Retinal pigment epithelial cell (primary cell): ENCODE results near the gene MTG1.
"Not testable (repeated sequence)": the region's sequence is repeated elsewhere in the genome, so short reads cannot be mapped to it uniquely, and the experiment has no call there.

Source experiments
- DNase-seq: peaks from one replicate; pipeline ENCODE4 v3.0.0-alpha.2; 2010; ENCODE audit warnings: low read depth
- H3K4me3 ChIP-seq: 2 replicates; pipeline ENCODE4 v1.5.1; 2011; ENCODE audit warnings: mild to moderate bottlenecking, low read length, control low read depth, moderate library complexity
- TF ChIP-seq, protein P1 (sequence below): conservative IDR thresholded peaks from 2 replicates; pipeline ENCODE4 v1.5.1; 2011; ENCODE audit warnings: low read depth, low read length, control low read depth, inconsistent platforms

Gene MTG1

DNA sequence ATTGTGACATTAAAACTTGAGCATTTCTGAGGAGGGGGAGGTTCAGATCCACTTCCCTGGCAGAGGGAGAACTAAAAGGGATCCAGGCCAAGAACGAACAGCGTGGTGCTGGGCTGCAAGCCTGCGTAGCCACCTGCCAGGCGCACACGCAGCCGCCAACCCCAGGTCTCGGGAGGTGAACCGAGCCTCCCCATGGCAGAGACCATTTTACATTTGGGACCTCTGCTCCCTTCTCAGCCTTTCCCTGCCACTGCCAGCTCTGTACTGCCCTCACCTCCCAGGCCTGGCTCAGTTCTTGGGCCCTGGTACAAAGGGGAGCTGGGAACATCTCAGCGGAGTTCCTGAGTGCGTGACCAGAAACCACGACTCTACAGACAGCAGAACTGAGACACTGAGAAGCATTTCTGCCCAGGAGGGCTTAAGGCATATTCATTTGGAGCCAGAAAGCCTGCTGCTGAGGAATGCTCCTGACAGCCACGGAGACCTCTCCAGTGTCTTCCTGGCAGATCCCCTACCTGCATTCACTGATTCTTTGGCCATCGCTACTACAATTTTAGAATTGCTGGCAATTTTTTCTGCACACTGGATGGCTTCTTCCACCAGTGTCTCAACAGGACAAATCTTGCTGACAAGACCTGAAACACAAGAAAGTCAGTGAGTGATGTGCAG lies 28.4 kb upstream of the MTG1 start:
- DNase-seq: no peak
- TF ChIP-seq, protein P1, sequence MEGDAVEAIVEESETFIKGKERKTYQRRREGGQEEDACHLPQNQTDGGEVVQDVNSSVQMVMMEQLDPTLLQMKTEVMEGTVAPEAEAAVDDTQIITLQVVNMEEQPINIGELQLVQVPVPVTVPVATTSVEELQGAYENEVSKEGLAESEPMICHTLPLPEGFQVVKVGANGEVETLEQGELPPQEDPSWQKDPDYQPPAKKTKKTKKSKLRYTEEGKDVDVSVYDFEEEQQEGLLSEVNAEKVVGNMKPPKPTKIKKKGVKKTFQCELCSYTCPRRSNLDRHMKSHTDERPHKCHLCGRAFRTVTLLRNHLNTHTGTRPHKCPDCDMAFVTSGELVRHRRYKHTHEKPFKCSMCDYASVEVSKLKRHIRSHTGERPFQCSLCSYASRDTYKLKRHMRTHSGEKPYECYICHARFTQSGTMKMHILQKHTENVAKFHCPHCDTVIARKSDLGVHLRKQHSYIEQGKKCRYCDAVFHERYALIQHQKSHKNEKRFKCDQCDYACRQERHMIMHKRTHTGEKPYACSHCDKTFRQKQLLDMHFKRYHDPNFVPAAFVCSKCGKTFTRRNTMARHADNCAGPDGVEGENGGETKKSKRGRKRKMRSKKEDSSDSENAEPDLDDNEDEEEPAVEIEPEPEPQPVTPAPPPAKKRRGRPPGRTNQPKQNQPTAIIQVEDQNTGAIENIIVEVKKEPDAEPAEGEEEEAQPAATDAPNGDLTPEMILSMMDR: no peak
- no peak overlapping the region for H3K4me3 ChIP-seq

DNA sequence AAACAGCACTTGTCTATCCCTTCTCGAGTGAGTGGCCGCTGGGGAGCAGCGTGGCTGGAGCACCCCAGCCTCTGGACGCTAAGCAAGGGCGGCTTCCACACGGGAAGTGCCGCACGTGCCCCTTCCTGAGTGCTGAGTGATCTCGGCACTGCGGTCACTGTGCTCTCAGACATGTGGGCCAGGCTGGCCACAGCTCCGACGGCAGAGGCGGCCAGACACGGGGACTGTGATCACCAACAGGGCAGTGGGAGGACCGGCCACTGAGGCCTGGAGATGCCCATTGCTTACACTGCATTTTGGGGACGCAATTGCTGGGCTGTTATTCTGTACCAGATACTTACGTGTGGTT lies 27.9 kb upstream of the MTG1 start:
- TF ChIP-seq, protein P1: no peak
- H3K4me3 ChIP-seq: no peak overlapping the region
- no peak for DNase-seq

DNA sequence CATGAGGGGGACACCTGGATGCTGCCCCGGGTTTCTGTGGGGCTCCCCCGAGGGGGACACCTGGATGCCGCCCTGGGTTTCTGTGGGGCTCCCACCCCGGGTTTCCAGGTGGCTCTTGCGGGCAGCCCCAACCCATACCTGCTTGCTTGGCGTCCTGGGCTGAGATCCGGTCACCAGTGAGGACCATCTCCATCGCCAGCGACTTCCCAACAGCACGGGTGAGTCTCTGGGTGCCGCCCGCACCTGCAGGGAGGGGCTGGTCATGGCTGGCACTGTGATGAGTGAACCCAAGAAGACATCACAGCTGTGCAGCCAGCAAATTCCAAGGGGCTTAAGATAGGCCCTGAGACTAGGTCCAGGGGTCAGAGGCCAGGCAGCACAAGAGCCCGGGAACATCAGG lies 27.2 kb upstream of the MTG1 start:
- no peak overlapping the region for H3K4me3 ChIP-seq
- TF ChIP-seq, protein P1: no peak
- no peak for DNase-seq

DNA sequence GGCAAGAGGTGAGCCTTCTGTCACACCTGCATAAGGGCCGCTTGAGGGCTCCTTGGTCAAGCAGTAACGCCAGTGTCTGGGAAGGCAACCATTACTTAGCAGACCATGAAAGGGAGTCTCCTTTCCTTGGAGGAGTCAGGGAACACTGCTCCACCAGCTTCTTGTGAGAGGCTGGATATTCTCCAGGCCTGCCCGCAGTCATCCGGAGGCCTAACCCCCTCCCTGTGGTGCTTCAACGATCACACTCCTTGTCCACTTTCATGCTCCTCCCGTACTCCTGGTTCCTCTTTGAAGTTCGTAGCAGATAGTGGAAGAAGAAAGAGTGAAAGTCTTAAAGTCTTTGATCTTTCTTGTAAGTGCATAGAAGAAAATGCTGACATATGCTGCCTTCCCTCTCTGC lies 26.5 kb upstream of the MTG1 start:
- H3K4me3 ChIP-seq, DNase-seq: not testable (repeated sequence)

DNA sequence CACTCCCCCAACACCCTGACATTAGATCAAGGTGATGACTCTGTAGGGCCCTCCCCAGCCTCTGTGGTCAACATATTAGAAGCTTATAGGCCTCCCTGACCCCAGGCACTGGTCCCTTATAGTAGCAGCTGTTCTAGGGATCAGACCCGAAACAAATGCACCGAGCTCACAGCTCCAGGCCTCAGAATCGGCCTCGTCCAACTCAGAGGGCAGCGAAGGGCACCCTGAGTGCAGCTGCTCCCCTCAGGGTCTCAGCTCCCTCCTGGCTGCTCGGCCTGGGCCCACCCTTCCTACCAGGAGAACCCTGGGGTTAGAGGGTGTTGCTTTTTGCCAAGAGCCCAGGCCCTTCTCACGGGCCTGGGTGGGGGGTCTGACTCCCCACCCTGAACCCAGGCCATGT lies 25.8 kb upstream of the MTG1 start:
- TF ChIP-seq, protein P1: no peak
- no peak overlapping the region for H3K4me3 ChIP-seq
- DNase-seq: no peak

DNA sequence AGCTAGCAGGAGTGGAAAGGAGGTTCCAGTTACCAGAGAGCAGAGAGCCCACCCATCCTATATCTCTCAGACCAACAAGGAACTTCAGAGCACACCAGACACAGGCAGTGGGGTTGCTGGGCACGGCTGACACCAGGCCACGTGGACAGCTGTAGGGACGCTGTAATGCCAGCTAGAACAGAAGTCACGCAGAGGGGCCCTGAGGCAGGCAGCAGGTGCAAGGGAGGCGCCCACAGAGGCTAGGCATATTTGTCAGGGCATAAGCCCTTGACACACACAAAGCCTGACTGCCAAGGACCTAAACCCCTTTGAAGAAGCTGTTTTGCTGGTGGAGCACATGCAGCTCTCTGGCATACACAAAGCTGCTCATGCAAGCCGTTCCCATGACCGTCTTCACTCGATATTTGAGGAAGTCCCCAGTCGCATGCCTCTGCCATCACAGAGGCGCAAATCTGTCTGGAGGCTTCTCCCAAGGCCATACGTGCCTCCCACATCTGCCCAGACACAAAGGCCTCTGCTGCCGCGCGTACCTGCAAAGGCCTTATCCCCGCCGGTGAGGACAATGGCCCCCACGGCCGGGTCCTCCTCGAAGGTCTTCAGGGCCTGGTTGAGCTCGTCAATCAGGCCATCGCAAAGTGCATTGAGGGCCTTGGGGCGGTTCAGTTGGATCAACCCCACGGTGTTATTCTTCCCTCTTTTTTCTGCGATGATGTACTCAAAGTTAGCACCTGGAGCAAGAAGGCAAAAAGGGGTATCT lies 23.7 kb upstream of the MTG1 start:
- DNase-seq: no peak
- H3K4me3 ChIP-seq: no peak overlapping the region
- TF ChIP-seq, protein P1: no peak

DNA sequence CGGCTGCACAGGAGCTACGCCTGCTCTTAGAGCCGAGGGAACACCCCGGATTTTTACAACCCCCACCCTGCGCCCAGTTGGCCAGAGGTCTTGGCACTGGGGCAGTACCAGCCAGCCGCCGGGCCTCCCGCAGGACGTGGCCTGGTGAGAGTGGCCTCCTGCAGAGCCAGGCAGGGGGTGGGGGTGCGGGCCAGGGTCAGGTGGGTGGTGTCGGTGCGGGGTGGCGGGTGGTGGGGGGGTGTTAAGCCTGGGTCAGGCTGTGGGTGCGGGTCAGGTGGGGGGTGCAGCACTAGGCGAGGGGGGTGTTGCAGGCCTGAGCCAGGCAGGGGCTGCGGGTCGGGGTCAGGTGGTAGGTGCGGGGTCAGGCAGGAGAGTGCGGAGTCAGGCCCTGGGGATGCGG lies 21.4 kb upstream of the MTG1 start:
- DNase-seq: no peak
- TF ChIP-seq, protein P1: no peak
- peak overlapping the region; percentile 76 for H3K4me3 ChIP-seq
